H9 (cell line): Measurements from ENCODE around the gene ABCC4. TPM values are rescaled to one million over a fixed set of nuclear protein-coding genes. Genes with fewer than 3 reads are reported as not detected.

Experiments
- DNase-seq: peaks from one replicate; pipeline ENCODE4 v3.0.0-alpha.2; 2017
- H2AFZ ChIP-seq: one replicate; pipeline ENCODE4 v1.6.1; 2013; ENCODE audit warnings: mild to moderate bottlenecking, low read length, control low read depth, moderate library complexity
- H2AK5ac ChIP-seq: 2 replicates; pipeline ENCODE4 v1.6.1; 2013; ENCODE audit warnings: low read length, control low read depth, mixed read lengths; ENCODE audit not compliant: insufficient read length
- H2BK120ac ChIP-seq: one replicate; pipeline ENCODE4 v1.6.1; 2013; ENCODE audit warnings: low read depth, mild to moderate bottlenecking, low read length, control low read depth, inconsistent platforms; ENCODE audit not compliant: poor library complexity, severe bottlenecking
- H2BK12ac ChIP-seq: 2 replicates; pipeline ENCODE4 v1.6.1; 2013; ENCODE audit warnings: low read length, control low read depth, mixed read lengths, low read depth; ENCODE audit not compliant: insufficient read length
- H2BK15ac ChIP-seq: 2 replicates; pipeline ENCODE4 v1.6.1; 2013; ENCODE audit warnings: low read depth, low read length, control low read depth
- H2BK20ac ChIP-seq: one replicate; pipeline ENCODE4 v1.6.1; 2013; ENCODE audit warnings: low read depth, mild to moderate bottlenecking, low read length, control low read depth, inconsistent platforms; ENCODE audit not compliant: poor library complexity, severe bottlenecking
- H2BK5ac ChIP-seq: 2 replicates; pipeline ENCODE4 v1.6.1; 2013; ENCODE audit warnings: low read length, control low read depth, mixed read lengths; ENCODE audit not compliant: insufficient read length
- H3K14ac ChIP-seq: 2 replicates; pipeline ENCODE4 v1.6.1; 2013; ENCODE audit warnings: low read length, control low read depth; ENCODE audit not compliant: insufficient read depth
- H3K18ac ChIP-seq: 2 replicates; pipeline ENCODE4 v1.6.1; 2013; ENCODE audit warnings: low read depth, mild to moderate bottlenecking, mixed read lengths, low read length, control low read depth; ENCODE audit not compliant: insufficient read length
- H3K23ac ChIP-seq: 2 replicates; pipeline ENCODE4 v1.6.1; 2013; ENCODE audit warnings: low read length, control low read depth, mixed read lengths, low read depth; ENCODE audit not compliant: insufficient read length
- H3K23me2 ChIP-seq: 2 replicates; pipeline ENCODE4 v1.6.1; 2013; ENCODE audit warnings: low read depth, mild to moderate bottlenecking, mixed read lengths, low read length, control low read depth; ENCODE audit not compliant: insufficient read length, poor library complexity, severe bottlenecking
- H3K27ac ChIP-seq: 2 replicates; pipeline ENCODE4 v1.5.1; 2013; ENCODE audit warnings: low read length, control low read depth, mixed read lengths, low read depth; ENCODE audit not compliant: insufficient read length
- H3K27me3 ChIP-seq: 2 replicates; pipeline ENCODE4 v1.6.1; 2013; ENCODE audit warnings: low read length, control low read depth, inconsistent platforms; ENCODE audit not compliant: insufficient read depth
- H3K4ac ChIP-seq: 2 replicates; pipeline ENCODE4 v1.6.1; 2013; ENCODE audit warnings: low read depth, mild to moderate bottlenecking, control low read depth, inconsistent platforms, low read length, moderate library complexity
- H3K4me1 ChIP-seq: 2 replicates; pipeline ENCODE4 v1.6.1; 2013; ENCODE audit warnings: low read length, control low read depth, inconsistent platforms; ENCODE audit not compliant: insufficient read depth
- H3K4me2 ChIP-seq: 2 replicates; pipeline ENCODE4 v1.6.1; 2013; ENCODE audit warnings: low read length, control low read depth, mixed read lengths; ENCODE audit not compliant: insufficient read length, insufficient read depth
- H3K56ac ChIP-seq: 2 replicates; pipeline ENCODE4 v1.6.1; 2013; ENCODE audit warnings: low read depth, mild to moderate bottlenecking, mixed read lengths, low read length, control low read depth; ENCODE audit not compliant: insufficient read length
- H3K79me1 ChIP-seq: 2 replicates; pipeline ENCODE4 v1.6.1; 2013; ENCODE audit warnings: low read depth, mild to moderate bottlenecking, moderate library complexity, low read length, control low read depth, inconsistent platforms; ENCODE audit not compliant: insufficient read depth, poor library complexity, severe bottlenecking
- H3K79me2 ChIP-seq: 2 replicates; pipeline ENCODE4 v1.6.1; 2013; ENCODE audit warnings: low read length, control low read depth, inconsistent platforms; ENCODE audit not compliant: insufficient read depth
- H3K9ac ChIP-seq: 2 replicates; pipeline ENCODE4 v1.6.1; 2013; ENCODE audit warnings: low read length, control low read depth, mixed read lengths; ENCODE audit not compliant: insufficient read length; ENCODE audit errors: extremely low read depth
- H3K9me3 ChIP-seq: one replicate; pipeline ENCODE4 v1.6.1; 2013; ENCODE audit warnings: low read depth, low read length, inconsistent platforms; ENCODE audit not compliant: control insufficient read depth
- H3T11ph ChIP-seq: one replicate; pipeline ENCODE4 v1.6.1; 2013; ENCODE audit warnings: mild to moderate bottlenecking, low read length, control low read depth, inconsistent platforms
- H4K20me1 ChIP-seq: one replicate; pipeline ENCODE4 v1.6.1; 2013; ENCODE audit not compliant: control insufficient read depth, insufficient read length, insufficient read depth
- H4K5ac ChIP-seq: 2 replicates; pipeline ENCODE4 v1.6.1; 2013; ENCODE audit warnings: low read depth, mild to moderate bottlenecking, mixed read lengths, low read length, control low read depth; ENCODE audit not compliant: insufficient read length
- H4K8ac ChIP-seq: replicated peaks from 2 replicates; pipeline ENCODE4 v1.6.1; 2013; ENCODE audit warnings: low read length, control low read depth, mixed read lengths, low read depth; ENCODE audit not compliant: insufficient read length
- H4K91ac ChIP-seq: 2 replicates; pipeline ENCODE4 v1.6.1; 2013; ENCODE audit warnings: low read depth, mild to moderate bottlenecking, moderate library complexity, mixed read lengths, low read length, control low read depth; ENCODE audit not compliant: insufficient read length
- H3K27ac Mint-ChIP-seq, 3 experiments: 2 replicates in 2 of 3; 3 replicates in 1 of 3; pipeline ENCODE4 v1.8.0; 2020 to 2021; ENCODE audit warnings: mixed read lengths in 3 of 3, mild to moderate bottlenecking in 1 of 3, moderate library complexity in 1 of 3
- H3K27me3 Mint-ChIP-seq: 2 replicates; pipeline ENCODE4 v1.8.0; 2021; ENCODE audit warnings: low read depth, mild to moderate bottlenecking, moderate library complexity, mixed read lengths
- H3K36me3 Mint-ChIP-seq, 3 experiments: 2 replicates in 2 of 3; 3 replicates in 1 of 3; pipeline ENCODE4 v1.8.0; 2020 to 2021; ENCODE audit warnings: low read depth in 3 of 3, mixed read lengths in 3 of 3; ENCODE audit not compliant: insufficient read depth in 1 of 3
- H3K4me1 Mint-ChIP-seq, 2 experiments: 2 replicates each; pipeline ENCODE4 v1.8.0; 2020; ENCODE audit warnings: mixed read lengths in 2 of 2
- H3K4me3 Mint-ChIP-seq, 2 experiments: 2 replicates in 1 of 2; 3 replicates in 1 of 2; pipeline ENCODE4 v1.8.0; 2020 to 2021; ENCODE audit warnings: mild to moderate bottlenecking in 2 of 2, mixed read lengths in 2 of 2, moderate library complexity in 1 of 2
- H3K9me3 Mint-ChIP-seq, 2 experiments: 2 replicates in 1 of 2; 3 replicates in 1 of 2; pipeline ENCODE4 v1.8.0; 2020; ENCODE audit warnings: mild to moderate bottlenecking in 2 of 2, mixed read lengths in 2 of 2, moderate library complexity in 1 of 2
- CTCF ChIP-seq: fragments of 200-600 bp; sonication (generic); conservative IDR thresholded peaks from 3 replicates; pipeline ENCODE4 v1.8.0; 2021; ENCODE audit warnings: antibody characterized with exemption, mild to moderate bottlenecking
- whole genome bisulfite sequencing: extraction: QIAGEN DNeasy Blood & Tissue Kit; methylation state at CpG from one replicate; pipeline ENCODE4 v1.1.7; 2013; ENCODE audit warnings: missing lambda C conversion rate, low lambda C conversion rate, mixed read lengths; ENCODE audit not compliant: insufficient read length; ENCODE audit errors: extremely low coverage; 5-methylcytosine and 5-hydroxymethylcytosine counted together
- total RNA-seq: library from RNA; stranded (reverse); gene quantifications from 2 replicates; pipeline ENCODE4 v1.2.1, GENCODE V29; 2021

The ABCC4 gene
- total RNA-seq, 1 experiment from 2014 or later, result 5.9 TPM

GRCh38 chr13:95025116-95025515 lies 276.1 kb downstream of the ABCC4 start:
- Mint-ChIP-seq H3K4me3 (no peak overlapping the region), H3K9me3 (no peaks in the 10 kb centered on the region), H3K27ac (no peak overlapping the region), H3K36me3 (no peaks in the 10 kb centered on the region), H3K4me1 (peaks cover 3 to 4% of the 10 kb centered on the region in 2 experiments; a peak in 3 of 4 replicates), H3K27me3 (no peaks in the 10 kb centered on the region)
- Histone ChIP-seq H4K8ac (no peak overlapping the region), H3K23ac (no peak overlapping the region), H2BK5ac (no peak overlapping the region), H2BK120ac (no peak overlapping the region), H3K79me2 (no peaks in the 10 kb centered on the region), H2BK15ac (no peak overlapping the region), H3K4me2 (no peak overlapping the region), H3T11ph (no peak overlapping the region), H3K4me1 (no peaks in the 10 kb centered on the region; the same call in 1 of the 2 replicates), H3K9me3 (no peaks in the 10 kb centered on the region), H3K56ac (no peak overlapping the region), H2BK12ac (no peak overlapping the region), H2AFZ (no peak overlapping the region), H3K27me3 (no peaks in the 10 kb centered on the region), H3K14ac (no peak overlapping the region), H4K5ac (no peak overlapping the region), H3K4ac (no peak overlapping the region), H3K9ac (no peak overlapping the region), H3K18ac (no peak overlapping the region), H2AK5ac (no peak overlapping the region), H4K91ac (no peak overlapping the region), H3K27ac (no peak overlapping the region), H2BK20ac (no peak overlapping the region), H4K20me1 (no peaks in the 10 kb centered on the region), H3K23me2 (no peaks in the 10 kb centered on the region), H3K79me1 (no peaks in the 10 kb centered on the region)
- DNase-seq, result no peak
- WGBS, result no CpG with 5 or more reads among the region's 1 CpG
- TF ChIP-seq CTCF, result no peak
